Hindlimb muscle (tissue), 1 donor: Measurements from ENCODE around the gene ZNF217. TPM values are rescaled to one million over a fixed set of nuclear protein-coding genes. Genes with fewer than 3 reads are reported as not detected.
"Not testable (repeated sequence)": the region's sequence is repeated elsewhere in the genome, so short reads cannot be mapped to it uniquely, and the experiment has no call there.

ENCODE experiments used
- DNase-seq: peaks from one replicate; pipeline ENCODE4 v3.0.0-alpha.2; 2013
- polyA plus RNA-seq: library from polyadenylated mRNA; unstranded; fragments of 120-200 nt; gene quantifications from one replicate; pipeline ENCODE4 v1.2.1, GENCODE V29; 2013; ENCODE audit not compliant: insufficient read length

The ZNF217 gene
- polyA plus RNA-seq, 1 donor, result 13.0 TPM

DNA sequence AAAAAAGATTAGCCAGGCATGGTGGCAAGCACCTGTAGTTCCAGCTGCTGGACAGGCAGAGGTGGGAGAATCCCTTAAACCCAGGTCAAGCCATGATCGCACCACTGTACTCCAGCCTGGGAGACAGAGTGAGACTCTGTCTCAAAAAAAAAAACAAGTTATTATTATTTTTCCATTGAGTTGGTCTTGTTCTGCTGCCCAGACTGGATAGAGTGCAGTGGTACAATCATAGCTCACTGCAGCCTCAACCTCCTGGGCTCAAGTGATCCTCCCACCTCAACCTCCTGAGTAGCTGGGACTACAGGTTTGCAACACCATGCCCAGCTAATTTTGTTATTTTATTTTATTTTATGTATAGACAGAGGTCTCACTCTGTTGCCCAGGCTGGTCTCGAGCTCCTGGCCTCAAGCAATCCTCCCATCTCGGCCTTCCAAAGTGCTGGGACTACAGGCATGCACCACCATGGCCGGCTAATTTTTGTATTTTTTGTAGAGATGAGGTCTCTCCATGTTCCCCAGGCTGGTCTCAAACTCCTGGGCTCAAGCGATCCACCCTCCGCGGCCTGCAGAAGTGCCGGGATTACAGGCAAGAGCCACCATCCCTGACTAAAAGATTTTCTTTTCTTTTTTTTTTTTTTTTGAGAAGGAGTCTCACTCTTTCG is 31.4 kb downstream of the ZNF217 start:
- DNase-seq, result not testable (repeated sequence)

DNA sequence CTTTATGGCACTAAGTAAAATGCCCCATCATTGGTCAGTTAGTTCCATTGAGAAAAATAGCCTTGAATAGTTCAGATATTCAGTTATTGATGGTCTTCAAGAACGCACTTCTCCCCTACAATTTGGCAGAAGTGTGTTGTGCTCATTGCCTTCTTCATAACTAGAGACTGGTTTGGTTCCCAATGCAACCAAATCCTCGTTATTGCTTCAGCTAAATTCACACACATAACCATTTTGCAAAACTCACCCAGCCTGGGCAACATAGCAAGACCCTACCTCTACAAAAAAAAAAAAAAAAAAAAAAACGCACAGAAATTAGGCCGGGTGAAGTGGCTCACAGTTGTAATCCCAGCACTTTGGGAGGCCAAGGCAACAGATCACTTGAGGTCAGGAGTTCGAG is 32.1 kb downstream of the ZNF217 start:
- DNase-seq, result no peak

DNA sequence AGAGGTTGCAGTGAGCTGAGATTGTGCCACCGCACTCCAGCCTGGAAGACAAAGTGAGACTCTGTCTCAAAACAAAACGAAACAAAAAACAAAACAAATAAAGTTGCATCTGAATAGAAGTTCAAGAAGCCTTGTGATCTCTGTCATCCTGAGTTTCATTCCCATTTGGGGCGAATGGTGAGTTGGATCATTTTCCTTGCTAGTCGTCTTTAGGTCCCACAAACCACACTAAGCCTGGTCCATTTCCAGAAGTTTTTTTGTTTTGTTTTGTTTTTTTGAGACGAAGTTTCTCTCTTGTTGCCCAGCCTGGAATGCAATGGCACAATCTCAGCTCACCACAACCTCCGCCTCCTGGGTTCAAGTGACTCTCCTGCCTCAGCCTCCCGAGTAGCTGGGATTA is 33.8 kb downstream of the ZNF217 start:
- no peak for DNase-seq

DNA sequence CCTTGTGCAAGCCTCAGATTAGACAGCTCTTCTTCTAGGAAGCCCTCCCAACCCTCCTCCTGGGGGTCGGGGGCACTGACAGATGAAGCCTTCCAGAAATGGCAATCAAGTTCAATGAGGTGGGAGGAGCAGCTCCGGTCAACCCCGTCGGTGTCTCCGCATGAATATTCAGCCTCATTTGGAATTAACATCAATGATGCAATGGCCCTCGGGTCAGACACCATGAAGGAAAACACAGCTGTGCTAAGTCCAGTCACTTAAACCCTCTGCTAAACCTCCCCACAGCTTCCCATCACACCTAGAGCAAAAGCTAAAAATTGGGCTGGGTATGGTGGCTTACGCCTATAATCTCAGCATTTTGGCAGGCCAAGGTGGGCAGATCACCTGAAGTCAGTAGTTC is 36.5 kb downstream of the ZNF217 start:
- no peak for DNase-seq

DNA sequence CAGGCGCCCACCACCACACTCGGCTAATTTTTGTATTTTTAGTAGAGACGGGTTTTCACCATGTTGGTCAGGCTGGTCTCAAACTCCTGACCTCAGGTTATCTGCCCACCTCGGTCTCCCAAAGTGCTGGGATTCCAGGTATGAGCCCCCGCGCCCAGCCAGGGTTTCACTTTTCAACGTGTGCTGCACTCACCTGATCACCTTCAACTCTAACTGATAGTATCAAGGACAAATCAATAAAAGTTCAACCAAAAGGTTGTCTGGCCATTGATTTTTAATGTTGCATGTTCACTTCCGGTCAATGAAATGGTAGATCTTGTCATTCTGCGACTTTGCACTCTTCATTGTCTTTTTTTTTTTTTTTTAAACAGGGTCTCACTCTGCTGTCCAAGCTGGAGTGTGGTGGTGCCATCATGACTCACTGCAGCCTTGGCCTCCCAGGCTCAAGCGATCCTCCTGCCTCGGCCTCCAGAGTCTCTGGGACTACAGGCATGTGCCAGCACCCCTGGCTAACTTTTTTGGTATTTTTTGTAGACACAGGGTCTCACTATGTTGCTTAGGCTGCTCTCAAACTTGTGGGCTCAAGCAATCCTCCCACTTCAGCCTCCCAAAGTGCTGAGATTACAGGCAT is 37.3 kb downstream of the ZNF217 start:
- no peak for DNase-seq

DNA sequence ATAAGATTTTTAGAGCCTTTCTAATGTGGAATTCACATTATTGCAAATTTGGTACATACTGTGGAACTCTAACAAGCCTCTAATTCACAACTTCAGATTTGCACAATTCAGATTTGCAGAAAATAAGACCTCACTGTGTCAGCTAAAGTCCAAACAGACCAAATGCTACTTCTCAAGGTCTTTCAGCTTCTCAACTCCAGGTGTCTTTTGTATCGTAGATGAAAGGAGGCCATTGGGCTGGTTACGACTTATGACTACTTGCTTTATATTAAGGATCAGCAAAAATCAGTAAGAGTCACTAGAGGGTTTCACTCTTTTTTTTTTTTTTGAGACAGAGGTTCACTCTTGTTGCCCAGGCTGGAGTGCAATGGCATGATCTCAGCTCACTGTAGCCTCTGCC is 37.8 kb downstream of the ZNF217 start:
- no peak for DNase-seq

DNA sequence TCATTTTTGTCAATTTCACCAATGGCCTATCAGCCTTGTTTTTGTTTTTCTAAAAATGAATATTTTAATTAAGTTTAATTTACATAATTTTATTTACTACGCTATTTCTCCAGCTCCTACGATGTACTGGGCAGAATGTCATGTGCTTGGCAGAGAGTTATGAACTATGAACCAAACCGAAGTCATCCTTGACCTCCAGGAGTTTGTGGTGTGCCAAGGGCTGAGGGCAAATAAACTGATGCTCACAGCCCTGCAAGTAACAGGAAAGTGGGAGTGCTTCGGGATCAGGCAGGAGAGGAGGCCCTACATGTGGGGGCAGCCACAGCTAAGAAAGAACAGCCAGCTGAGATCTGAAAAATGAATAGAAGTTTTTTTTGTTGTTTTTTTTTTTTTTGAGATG is 38.6 kb downstream of the ZNF217 start:
- no peak for DNase-seq

DNA sequence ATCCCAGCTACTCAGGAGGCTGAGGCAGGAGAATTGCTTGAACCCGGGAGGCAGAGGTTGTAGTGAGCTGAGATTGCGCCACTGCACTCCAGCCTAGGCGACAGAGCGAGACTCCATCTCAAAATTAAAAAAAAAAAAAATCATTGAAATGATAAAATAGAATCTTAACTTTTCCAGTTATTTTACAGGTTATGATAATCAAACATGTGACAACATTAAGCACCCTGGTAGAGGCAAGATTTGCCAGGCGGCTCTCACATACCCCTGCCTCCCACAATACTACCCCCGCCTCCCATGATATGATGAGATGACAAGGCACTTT is 41.1 kb downstream of the ZNF217 start:
- DNase-seq, result not testable (repeated sequence)

DNA sequence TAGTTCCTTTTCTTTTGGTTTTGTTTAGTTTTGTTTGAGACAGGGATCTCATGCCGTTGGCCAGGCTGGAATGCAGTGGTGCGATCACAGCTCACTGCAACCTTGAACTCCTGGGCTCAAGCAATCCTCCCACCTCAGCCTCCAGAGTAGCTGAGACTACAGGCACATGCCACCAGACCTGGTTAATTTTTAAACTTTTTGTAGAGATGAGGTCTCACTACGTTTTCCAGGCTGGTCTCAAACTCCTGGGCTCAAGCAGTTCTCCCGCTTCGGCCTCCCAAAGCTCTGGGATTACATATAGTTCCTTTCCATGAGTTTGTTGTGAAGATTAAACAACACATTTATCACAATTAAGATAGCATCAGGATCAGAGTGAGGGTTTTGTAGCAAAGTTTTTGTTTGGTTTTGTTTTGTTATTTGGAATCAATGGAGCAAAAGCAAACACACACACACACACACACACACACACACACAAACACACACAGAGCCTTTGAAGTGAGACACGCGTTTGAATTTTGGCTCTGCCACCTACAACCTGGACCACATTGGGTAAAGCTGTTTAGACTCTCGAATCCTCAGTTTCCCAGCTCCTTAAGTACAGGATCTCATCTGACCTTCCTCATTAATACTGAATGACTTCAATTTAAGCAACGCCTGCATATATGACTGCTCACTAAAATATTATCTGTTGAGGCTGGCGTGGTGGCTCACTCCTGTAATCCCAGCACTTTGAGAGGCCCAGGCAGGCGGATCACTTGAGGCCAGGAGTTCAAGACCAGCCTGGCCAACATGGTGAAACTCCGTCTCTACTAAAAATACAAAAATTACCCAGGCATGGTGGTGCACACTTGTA is 41.7 kb downstream of the ZNF217 start:
- not testable (repeated sequence) for DNase-seq

DNA sequence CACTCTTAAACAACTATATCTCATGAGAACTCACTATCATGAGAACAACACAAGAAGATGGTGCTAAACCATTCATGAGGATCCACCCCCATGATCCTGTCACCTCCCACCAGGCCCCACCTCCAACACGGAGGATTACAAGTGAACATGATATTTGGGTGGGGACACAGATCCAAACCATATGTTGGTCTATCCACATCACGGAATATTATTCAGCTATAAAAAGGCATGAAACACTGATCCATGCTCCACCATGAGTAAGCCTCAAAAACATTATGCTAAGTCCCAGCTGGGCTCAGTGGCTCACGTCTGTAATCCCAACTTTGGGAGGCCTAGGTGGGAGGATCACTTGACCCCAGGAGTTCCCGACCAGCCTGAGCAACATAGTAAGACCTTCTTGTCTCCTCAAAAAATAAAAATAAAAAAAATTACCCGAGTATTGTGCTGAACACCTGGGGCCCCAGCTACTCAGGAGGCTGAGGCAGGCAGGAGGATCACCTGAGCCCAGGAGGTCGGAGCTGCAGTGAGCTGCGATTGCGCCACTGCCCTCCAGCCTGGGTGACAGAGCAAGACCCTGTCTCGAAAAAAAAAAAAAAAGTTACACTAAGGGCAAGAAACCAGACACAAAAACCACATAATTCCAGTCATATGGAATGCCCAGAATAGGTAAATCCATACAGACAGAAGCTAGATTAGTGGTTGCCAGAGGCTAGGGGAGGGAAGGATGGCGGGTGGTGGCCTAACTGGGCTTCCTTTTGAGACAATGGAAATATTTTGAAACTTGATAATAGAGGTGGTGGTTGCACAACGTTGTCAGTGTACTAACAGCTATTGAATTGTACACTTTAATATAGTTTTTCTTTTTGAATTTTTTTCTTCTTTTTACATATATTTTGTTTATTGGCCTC is 43.1 kb downstream of the ZNF217 start:
- DNase-seq, result no peak

DNA sequence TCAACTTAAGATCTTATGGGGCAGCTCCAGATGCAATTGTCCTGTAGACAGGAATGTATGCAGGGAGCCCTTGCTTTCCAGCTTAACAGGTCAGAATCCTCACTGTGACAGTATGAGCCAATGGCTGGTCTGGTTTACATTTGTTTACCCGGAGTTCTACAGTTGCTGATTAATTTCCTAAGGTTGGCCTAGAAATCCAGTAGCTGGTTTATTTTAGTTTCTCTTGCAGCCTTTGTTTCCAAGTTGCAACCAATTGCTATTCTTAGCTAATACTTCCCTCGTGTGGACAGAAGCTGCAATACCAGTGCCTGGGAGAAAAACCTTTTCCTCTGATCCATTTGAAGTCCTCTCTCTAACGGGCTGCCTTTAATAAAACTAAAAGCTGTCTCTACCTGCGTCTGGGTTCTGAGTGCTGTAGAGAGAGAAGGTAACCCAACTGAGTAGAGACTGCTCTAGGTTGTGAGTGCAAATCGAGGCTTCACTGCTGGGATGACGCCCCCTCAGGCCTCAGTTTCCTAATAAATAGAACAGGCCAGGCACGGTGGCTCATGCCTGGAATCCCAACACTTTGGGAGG is 45.9 kb downstream of the ZNF217 start:
- DNase-seq, result peak; percentile 63

DNA sequence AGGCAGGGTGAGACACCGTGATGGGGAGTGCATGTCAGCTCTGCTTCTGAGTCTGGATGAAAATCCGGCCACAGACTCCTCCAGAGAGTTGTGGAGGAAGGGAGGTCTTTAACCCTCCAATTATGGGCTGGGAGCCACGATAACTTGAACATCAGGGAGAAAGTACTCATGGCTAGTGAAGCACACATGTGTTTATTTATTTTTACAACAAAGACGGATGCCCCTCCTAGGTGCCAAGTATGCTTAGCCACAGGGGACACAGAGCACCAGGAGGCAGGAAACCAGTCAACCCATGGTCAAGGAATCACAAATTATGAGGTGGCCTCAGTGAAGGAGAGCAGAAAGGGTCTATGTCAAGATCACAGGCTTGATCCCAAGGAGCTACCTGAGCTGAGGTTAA is 54.1 kb downstream of the ZNF217 start:
- DNase-seq, result no peak

DNA sequence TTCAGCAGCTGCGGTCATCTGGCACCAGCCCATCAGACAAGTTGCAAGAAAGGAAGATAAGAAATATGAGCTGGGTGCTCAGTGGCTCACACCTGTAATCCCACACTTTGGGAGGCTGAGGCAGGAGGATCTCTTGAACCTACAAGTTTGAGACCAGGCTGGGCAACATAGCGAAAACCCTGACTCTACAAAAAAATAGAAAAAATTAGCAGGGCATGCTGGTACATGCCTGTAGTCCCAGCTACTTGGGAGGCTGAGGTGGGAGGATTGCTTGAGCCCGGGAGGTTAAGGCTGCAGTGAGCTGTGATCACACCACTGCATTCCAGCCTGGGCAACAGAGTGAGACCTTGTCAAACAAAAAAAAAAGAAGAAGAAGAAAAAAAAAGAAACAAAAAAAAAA is 57.3 kb downstream of the ZNF217 start:
- not testable (repeated sequence) for DNase-seq

DNA sequence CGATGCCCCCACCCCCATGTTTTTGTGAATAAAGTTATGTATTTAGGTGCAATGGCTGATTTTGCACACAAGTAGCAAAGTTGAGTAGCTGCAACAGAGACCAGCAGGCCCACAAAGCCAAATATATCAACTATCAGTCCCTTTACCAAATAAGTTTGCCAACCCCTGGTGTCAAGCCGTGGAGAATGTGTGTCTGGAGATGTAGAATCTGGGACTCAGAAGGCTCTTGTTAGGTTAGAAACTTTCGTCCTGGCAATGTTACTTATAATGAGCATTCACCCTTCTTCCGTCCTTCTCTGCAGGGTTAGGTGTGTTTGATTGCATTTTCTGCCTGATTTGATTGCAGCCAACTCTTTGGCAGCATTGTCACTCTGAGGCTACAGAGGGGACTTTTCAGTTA is 57.8 kb downstream of the ZNF217 start:
- no peak for DNase-seq

DNA sequence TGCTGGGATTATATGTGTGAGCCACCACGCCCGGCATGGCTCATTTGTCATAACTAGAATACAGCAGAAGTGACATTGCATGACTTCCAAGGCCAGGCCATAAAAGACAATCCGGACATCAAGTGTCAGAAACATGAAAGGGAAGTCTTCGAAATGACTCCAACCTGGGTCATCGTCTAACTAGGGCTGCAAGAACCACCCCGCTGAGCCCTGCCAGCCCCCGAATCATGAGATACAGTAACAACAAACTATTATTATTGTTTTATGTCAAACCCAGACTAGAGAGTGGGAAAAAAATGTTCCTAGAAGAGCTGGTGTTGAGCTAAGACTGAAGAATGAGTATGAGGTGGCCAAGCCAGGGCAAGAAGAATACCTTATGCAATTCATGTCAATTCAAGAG is 59.6 kb downstream of the ZNF217 start:
- no peak for DNase-seq

DNA sequence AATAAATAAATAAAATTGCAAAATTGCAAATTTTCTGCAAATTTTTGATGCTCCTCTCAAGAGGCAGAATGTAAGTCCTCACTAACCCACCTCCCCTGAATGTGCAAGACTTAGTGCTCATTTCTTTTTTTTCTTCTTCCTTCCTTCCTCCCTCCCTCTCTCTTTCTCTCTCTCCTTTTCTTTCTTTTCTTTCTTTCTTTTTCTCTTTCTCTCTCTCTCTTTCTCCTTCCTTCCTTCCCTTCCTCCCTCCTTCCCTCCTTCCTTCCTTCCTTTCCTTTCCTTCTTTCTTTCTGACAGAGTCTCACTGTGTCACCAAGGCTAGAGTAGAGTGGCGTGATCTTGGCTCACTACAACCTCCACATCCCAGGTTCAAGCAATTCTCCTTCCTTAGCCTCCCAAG is 60.1 kb downstream of the ZNF217 start:
- no peak for DNase-seq

DNA sequence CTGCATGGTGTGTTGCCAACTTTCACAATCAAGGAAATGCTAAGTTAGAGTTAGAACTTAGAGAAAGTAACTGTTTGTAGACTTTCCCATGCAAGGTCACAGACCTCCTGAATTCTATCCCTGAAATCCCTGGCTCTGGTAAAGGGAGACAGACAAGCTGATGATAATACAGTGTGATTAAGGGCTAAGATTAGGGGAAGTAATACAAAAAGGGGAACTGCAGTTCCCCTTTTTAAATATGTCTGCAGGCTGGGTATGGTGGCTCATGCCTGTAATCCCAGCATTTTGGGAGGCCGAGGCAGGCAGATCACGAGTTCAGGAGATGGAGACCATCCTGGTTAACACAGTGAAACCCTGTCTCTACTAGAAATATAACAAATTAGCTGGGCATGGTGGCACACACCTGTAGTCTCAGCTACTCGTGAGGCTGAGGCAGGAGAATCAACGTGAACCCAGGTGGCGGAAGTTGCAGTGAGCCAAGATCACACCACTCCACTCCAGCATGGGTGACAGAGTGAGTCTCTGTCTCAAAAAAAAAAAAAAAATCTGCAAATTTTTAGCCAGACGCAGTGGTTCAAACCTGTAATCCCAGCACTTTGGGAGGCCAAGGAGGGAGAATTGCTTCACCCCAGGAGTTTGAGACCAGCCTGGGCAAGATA is 60.9 kb downstream of the ZNF217 start:
- not testable (repeated sequence) for DNase-seq

DNA sequence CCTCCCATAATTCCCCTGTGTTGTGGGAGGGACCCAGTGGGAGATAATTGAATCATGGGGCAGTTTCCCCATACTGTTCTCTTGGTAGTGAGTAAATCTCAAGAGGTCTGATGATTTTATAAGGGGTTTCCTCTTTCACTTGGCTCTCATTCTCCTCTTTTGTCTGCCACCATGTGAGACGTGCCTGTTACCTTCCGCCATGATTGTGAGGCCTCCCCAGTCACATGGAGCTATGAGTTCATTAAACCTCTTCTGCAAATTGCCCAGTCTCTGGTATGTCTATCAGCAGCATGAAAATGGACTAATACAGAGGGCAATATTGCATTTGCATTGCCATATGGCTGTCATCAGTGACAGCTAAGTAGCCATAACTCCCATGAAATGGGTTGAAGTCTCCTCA is 63.2 kb downstream of the ZNF217 start:
- no peak for DNase-seq

DNA sequence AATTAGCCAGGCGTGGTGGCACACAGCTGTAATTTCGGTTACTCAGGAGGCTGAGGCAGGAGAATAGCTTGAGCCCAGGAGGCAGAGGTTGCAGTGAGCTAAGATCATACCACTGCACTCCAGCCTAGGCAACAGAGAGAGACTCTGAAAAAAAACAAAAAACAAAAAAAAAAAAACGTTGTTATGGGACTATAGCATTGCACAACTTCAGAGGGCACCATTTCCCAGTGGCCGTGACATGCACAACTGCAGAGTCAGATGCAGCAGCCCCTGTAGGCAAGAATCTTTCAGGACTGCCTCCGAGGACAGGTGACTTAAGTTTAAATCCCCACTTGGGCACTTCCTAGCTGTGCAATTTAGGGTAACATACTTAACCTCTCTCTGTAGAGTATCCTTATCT is 64.0 kb downstream of the ZNF217 start:
- no peak for DNase-seq

DNA sequence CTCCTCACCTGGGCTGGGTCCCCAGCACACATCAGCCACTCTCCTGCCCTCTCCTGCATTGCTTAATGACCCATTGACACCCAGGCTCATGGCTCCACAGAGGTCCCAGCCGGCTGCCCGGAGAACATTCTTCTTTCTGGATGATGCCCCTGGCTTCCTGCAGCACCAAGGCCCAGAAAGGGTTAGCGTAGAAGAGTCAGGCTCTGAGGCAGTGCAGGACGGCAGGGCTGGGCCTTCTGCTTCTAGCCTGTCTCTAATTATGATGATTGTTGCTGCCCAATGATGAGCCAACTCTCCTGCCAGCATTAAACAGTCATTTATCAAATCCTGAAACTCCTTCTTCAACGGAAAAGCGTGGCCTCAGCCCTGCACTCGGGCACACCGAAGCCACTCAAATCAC is 66.4 kb downstream of the ZNF217 start:
- DNase-seq, result no peak

DNA sequence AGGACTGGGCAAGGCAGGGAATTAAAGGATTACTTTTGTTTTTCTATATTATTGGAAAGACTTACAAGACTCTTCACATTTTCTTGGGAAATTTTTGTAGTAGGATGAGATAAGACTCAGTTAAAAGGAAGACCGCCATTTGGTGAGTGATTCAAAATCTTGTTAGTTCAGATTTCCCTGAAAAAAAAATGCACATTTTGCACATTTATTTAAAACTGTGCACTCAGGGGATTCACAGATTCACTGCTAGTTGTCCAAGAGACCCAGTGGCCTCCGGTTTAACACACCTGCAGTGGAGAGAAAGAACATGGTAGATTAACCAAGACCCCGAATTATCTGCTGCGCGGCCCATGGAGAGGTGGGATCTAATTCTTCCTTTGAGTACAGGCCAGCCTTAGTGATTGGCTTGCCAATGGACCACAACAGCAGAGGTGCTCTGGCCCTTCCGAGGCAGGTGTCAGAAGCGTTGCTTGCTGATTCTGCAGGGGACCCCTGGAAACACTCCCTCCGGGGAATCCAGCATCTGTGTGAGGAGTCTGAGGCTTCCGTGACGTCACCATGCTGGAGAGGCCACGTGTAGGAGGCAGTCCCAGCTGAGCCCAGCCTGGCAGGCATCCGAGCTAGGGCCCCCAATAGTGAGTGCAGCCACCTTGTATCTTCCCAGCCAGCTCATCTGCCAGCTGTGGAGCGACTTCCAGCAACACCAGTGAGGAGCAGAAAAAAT is 68.9 kb downstream of the ZNF217 start:
- DNase-seq, result no peak
